HG02870 (cell line): Measurements from ENCODE around the gene MIA.
"Not testable (repeated sequence)": the region's sequence is repeated elsewhere in the genome, so short reads cannot be mapped to it uniquely, and the experiment has no call there.

Experiments
- ATAC-seq: cut with Tn5 transposase; IDR thresholded peaks from one replicate; pipeline ENCODE4 v1.9.1; 2021; ENCODE audit warnings: mild to moderate bottlenecking, moderate library complexity; ENCODE audit not compliant: unreplicated experiment

Gene MIA

GRCh38 chr19:40818480-40819399 lies 43.4 kb downstream of the MIA start:
- ATAC-seq = not testable (repeated sequence)

GRCh38 chr19:40819479-40820234 lies 44.3 kb downstream of the MIA start:
- not testable (repeated sequence) for ATAC-seq

- ATAC-seq = no peak
Measured at GRCh38 chr19:40822161-40822560, 46.8 kb downstream of the MIA start.

GRCh38 chr19:40822704-40823553 lies 47.6 kb downstream of the MIA start:
- not testable (repeated sequence) for ATAC-seq

- ATAC-seq = not testable (repeated sequence)
Measured at GRCh38 chr19:40824916-40825315, 49.6 kb downstream of the MIA start.

GRCh38 chr19:40825460-40826095 lies 50.3 kb downstream of the MIA start:
- ATAC-seq = not testable (repeated sequence)

- not testable (repeated sequence) for ATAC-seq
Measured at GRCh38 chr19:40826312-40826698, 51.0 kb downstream of the MIA start.

GRCh38 chr19:40826699-40827385 lies 51.5 kb downstream of the MIA start:
- not testable (repeated sequence) for ATAC-seq
